NT2/D1 (cell line): ENCODE measurements around the gene RTN1.

Source experiments
- DNase-seq: peaks from one replicate; pipeline ENCODE4 v3.0.0-alpha.2; 2011; ENCODE audit warnings: low read depth, low spot score
- H3K27me3 ChIP-seq: 2 replicates; pipeline ENCODE4 v1.6.0; 2011; ENCODE audit warnings: mild to moderate bottlenecking; ENCODE audit not compliant: insufficient read length, insufficient read depth
- H3K36me3 ChIP-seq: 2 replicates; pipeline ENCODE4 v1.6.1; 2011; ENCODE audit warnings: mild to moderate bottlenecking, low read length, mixed read lengths; ENCODE audit not compliant: insufficient read depth, insufficient read length
- H3K4me1 ChIP-seq: 2 replicates; pipeline ENCODE4 v1.5.1; 2011; ENCODE audit not compliant: insufficient read depth, insufficient read length
- H3K4me3 ChIP-seq: 2 replicates; pipeline ENCODE4 v1.5.1; 2011; ENCODE audit warnings: low read depth; ENCODE audit not compliant: insufficient read length
- H3K9ac ChIP-seq: 2 replicates; pipeline ENCODE4 v1.6.0; 2011; ENCODE audit warnings: low read depth; ENCODE audit not compliant: insufficient read length
- H3K9me3 ChIP-seq: 2 replicates; pipeline ENCODE4 v1.5.1; 2011; ENCODE audit warnings: mild to moderate bottlenecking, low read length; ENCODE audit not compliant: insufficient read depth
- SUZ12 ChIP-seq: IDR thresholded peaks from 2 replicates; pipeline ENCODE4 v1.6.1; 2011; ENCODE audit not compliant: insufficient read length, insufficient read depth; ENCODE audit errors: extremely low read depth
- YY1 ChIP-seq: IDR thresholded peaks from 2 replicates; pipeline ENCODE4 v1.6.1; 2011; ENCODE audit not compliant: insufficient read length, insufficient read depth
- ZNF274 ChIP-seq: IDR thresholded peaks from 2 replicates; pipeline ENCODE4 v1.6.1; 2011; ENCODE audit warnings: mild to moderate bottlenecking, low read depth, low read length

Gene RTN1

DNA sequence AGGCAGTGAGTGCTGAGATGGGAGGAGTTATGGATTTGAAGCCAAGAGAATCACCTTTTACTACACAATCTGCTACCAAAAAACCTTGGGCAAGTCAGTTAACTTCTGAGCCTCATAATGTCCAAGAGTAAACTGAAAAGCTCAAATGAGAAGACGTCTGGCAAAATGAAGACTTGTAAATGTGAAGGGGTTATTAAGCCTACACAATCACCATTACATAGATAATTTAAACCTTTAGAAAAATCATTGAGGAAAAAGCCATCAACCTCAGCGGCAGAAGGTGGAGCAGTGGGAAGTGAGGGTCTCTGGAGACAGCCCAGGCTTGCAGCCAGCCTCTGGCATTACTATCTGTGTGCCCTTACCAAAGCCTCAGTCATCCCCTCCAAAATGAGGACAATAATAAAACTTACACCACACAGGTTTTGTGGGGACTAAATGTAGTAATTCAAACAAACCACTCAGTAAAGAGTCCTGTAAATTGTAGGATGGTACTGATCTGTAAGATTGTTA, 243.5 kb downstream of the RTN1 start:
- H3K9ac ChIP-seq, result no peak overlapping the region

DNA sequence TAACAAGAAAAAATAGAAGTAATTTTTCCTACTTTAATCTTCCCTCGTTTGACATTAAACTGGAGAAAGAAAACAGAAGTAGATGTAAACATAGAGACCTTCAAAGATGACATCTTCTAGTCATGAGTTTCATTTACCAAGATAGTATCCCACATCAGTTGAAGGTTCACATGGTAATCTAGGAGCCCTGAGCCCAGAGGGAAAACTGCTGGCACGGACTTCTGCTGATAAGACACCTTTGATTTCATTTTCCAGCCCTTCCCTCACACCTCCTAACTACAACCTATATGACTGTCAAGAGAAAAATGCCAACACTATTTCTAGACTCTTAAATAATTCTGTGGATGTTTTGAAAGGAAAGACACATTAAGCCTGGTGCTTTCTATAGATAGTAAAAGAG, 247.9 kb downstream of the RTN1 start:
- TF ChIP-seq YY1 (no peak), ZNF274 (no peak), SUZ12 (no peak)

More for the DNA sequence above, 243.5 kb downstream of the RTN1 start:
- no peak overlapping the region for H3K4me3 ChIP-seq
- H3K27me3 ChIP-seq, result peaks cover 20% of the 10 kb centered on the region
- no peaks in the 10 kb centered on the region for H3K9me3 ChIP-seq
- H3K4me1 ChIP-seq, result no peaks in the 10 kb centered on the region
- no peak for TF ChIP-seq ZNF274
- TF ChIP-seq YY1, result no peak
- TF ChIP-seq SUZ12, result no peak
- no peak for DNase-seq
- no peaks in the 10 kb centered on the region for H3K36me3 ChIP-seq

DNA sequence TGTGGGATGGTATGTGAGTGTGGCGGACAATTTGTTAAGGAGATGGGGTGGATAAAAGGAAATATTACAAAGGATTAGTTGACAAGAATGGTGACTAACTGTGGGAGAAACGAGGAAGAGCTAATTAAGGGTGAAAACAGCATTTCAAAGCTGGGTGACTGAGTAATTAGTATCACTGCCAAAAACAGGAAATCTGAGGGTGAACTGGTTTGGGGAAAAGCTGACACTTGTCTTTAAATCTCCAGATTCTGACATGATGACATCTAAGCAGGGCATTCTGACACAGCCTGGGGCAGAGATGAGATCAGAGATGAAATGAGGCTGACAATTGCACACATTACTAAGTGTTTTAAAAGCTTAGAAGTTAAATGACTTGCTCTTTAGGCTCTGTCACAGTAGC, 251.5 kb downstream of the RTN1 start:
- Histone ChIP-seq H3K36me3 (no peaks in the 10 kb centered on the region), H3K9ac (no peak overlapping the region), H3K9me3 (no peaks in the 10 kb centered on the region), H3K4me3 (no peak overlapping the region), H3K4me1 (no peaks in the 10 kb centered on the region), H3K27me3 (no peaks in the 10 kb centered on the region)
- no peak for DNase-seq
- no peak for TF ChIP-seq YY1
- TF ChIP-seq SUZ12, result no peak
- no peak for TF ChIP-seq ZNF274

More for the DNA sequence above, 247.9 kb downstream of the RTN1 start:
- no peaks in the 10 kb centered on the region for H3K36me3 ChIP-seq
- no peaks in the 10 kb centered on the region for H3K9me3 ChIP-seq
- H3K27me3 ChIP-seq, result no peaks in the 10 kb centered on the region
- no peak for DNase-seq
- no peaks in the 10 kb centered on the region for H3K4me1 ChIP-seq
- no peak overlapping the region for H3K4me3 ChIP-seq
- H3K9ac ChIP-seq, result no peak overlapping the region

DNA sequence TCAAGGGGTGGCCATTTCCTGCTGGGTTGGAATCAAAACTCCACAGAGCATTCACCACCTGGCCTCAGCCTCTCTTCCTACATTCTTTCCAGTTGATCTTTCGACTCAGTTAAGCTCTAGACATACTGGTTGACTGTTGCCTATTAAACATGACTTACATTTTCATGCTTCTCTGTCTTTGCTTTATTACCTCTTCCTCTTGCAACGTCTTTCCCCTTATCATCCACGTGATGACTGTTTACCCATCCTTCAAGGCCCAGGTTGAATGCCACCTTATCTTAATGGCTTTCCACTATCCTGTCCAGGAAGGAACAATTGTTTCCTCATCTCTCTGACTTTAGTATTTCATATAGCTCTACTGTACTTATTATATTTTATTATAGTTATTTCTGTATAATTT, 269.5 kb downstream of the RTN1 start:
- Histone ChIP-seq H3K9me3 (no peaks in the 10 kb centered on the region), H3K9ac (no peak overlapping the region), H3K27me3 (no peaks in the 10 kb centered on the region), H3K36me3 (no peaks in the 10 kb centered on the region), H3K4me1 (no peaks in the 10 kb centered on the region), H3K4me3 (no peak overlapping the region)
- no peak for DNase-seq
- TF ChIP-seq YY1, result no peak
- TF ChIP-seq SUZ12, result no peak
- TF ChIP-seq ZNF274, result no peak

DNA sequence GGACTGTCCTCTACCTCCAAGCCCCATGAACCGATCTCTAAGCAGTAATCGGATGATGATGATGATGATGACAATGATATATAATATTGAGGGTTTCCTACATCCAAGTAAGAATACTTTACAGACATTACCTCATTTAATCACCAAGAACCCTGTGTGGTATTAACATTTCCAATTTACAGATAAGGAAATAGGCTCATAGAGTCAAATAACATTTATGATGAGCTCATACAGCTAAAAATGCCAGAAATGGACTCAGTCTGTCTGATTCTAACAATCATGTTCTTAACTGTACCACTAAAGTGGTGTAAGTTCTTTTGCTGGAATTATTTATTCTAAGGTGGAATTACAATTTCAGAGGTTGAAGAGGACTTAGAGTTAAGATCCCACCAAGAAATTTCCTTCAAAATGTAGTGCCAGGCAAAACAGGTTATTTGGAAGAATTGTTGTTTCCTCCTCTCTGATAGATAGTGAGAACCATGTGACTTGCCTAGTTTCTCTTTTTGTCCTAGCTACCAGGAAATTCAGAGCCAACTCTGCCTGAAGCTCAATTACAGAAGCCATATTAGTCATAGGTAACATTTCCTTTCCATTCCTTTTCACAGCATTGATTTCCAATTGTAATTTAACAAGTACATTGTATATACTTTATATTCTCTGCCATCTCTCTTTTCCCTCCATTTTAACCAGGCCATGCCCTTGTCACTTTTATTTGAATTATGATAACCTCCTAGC, 270.2 kb downstream of the RTN1 start:
- no peak for TF ChIP-seq SUZ12
- TF ChIP-seq YY1, result no peak
- no peak for TF ChIP-seq ZNF274
- H3K9ac ChIP-seq, result no peak overlapping the region
- no peaks in the 10 kb centered on the region for H3K36me3 ChIP-seq
- H3K4me1 ChIP-seq, result no peaks in the 10 kb centered on the region
- no peak for DNase-seq
- H3K27me3 ChIP-seq, result no peaks in the 10 kb centered on the region
- H3K4me3 ChIP-seq, result no peak overlapping the region
- H3K9me3 ChIP-seq, result no peaks in the 10 kb centered on the region

DNA sequence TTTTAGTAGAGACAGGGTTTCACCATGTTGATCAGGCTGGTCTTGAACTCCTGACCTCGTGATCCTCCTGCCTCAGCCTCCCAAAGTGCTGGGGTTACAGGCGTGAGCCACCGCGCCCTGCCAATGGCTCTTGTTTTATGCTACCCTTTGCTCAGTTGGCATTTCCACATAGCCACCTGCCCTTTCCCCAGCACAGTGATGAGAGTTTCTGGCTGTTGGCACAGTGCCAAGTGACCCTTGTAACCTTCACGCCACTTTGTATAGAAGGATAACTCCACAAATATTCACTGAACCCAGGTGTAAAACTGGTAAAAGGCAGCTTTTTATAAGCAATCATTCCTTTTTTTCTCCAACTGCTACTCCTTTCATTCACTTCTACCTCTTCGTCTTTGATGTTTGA, 275.5 kb downstream of the RTN1 start:
- Histone ChIP-seq H3K9me3 (no peaks in the 10 kb centered on the region; the same call in 1 of the 2 replicates), H3K9ac (no peak overlapping the region), H3K36me3 (no peaks in the 10 kb centered on the region), H3K4me3 (no peak overlapping the region), H3K27me3 (no peaks in the 10 kb centered on the region), H3K4me1 (no peaks in the 10 kb centered on the region)
- no peak for TF ChIP-seq SUZ12
- no peak for TF ChIP-seq ZNF274
- TF ChIP-seq YY1, result no peak
- no peak for DNase-seq

DNA sequence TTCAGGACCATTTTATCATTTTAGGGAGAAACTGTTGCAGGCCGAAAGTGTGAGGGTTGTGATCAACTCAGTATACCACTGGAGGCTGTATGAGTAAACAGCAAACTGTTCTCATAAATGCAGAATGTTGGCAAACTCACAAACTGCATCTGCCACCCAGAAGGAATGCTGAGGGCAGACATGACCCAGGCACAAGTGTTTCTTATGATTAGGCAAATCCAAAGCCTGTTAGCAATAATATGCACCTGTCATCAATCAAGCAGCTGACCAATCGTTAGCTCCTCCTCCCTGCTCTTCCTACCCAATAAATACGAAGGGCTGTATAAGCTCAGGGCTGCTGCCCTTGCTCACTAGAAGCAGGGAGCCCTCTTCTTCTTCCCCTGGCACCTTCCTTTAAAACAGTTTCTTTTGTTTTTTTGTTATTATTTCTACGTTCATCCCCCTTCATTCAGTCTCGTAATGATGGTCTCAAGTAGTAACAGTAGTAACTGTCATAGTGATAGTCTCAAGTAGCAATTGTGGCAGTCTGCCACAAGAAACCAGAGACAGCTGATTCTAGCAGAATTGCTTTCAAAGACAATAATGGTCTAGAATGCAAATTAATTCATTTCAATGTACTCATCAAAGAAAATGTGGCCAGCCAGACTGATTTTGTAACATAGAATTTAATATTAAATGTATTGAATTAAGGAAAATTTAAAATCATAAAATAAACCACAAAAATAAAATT, 278.8 kb downstream of the RTN1 start:
- TF ChIP-seq SUZ12 (no peak), ZNF274 (no peak), YY1 (no peak)
- Histone ChIP-seq H3K27me3 (no peaks in the 10 kb centered on the region), H3K4me1 (no peaks in the 10 kb centered on the region), H3K9ac (no peak overlapping the region), H3K36me3 (no peaks in the 10 kb centered on the region), H3K9me3 (no peaks in the 10 kb centered on the region; the same call in 1 of the 2 replicates), H3K4me3 (no peak overlapping the region)
- no peak for DNase-seq
